ENCODE measurements around the gene PCED1B. TPM values are rescaled to one million over a fixed set of nuclear protein-coding genes. Genes with fewer than 3 reads are reported as not detected.

Gene PCED1B
- total RNA-seq, 1 experiment from 2014 or later: 0.86 TPM

DNA sequence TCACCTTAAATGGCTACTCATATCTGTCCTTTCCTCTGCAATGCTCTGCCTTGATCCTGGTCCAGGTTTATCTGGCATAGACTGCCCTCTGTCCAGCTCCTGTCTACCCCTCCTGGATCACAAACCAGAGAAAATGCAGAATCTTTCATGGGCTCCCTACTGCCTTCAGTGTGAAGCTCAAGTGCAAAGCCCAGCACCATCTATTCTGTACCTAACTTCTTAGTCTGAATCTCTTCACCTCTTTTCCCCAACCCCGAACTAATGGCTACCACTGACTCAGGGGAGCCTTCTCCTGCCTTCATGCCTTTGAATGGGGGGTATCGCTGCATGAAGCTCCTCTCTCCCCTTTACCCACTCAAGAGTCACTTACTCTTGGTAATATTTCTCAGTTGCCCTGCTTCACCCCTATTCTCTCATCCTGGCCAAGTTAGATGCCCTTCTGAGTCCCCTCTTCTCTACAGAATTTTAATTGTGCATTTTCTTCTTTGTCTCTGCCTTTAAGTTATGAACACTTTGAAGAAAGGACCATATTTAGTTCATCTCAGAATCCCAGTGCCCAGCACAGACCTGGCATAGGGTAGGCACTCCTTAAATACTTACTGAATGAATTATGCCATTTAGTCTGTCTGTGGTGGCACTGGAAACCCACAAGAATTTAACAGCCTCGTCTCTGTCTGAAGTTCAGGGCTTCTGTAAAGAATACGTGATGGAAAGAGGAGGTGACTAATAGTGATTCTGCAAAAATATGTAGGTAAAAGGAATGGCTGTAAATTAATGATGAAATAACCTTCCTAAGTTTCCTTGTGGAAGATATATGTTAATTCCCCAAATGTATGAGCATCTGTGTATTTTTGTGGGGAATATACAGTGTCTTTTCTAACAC lies 191.6 kb downstream of the PCED1B start:
- Histone ChIP-seq H3K79me2 (ENCODE audit: insufficient read depth, low read length) (no peaks in the 10 kb centered on the region), H3K9me2 (ENCODE audit: insufficient read depth) (no peaks in the 10 kb centered on the region), H3K9ac (ENCODE audit: low read length) (0 out of 2 replicates have a peak overlapping the region, but pooled peaks have one; percentile 16), H4K20me1 (ENCODE audit: insufficient read depth) (no peaks in the 10 kb centered on the region), H3K4me3 (replicated peaks in 1 of 2; ENCODE audit: low read depth in 1 of 2, low read length in 2 of 2) (peak overlapping the region in 1 of 2 experiments; percentile 1; a peak in 1 of 4 replicates), H3K36me3 (ENCODE audit: control insufficient read depth in 1 of 2, insufficient read depth in 2 of 2, low read length in 2 of 2) (no peaks in the 10 kb centered on the region), H3K27ac (ENCODE audit: low read depth, low read length) (peak overlapping the region; percentile 4; the same call in 1 of the 2 replicates), H3K4me1 (ENCODE audit: control insufficient read depth in 1 of 2, insufficient read depth in 2 of 2, low read length in 2 of 2) (peaks cover 7 to 26% of the 10 kb centered on the region in 2 experiments), H3K4me2 (ENCODE audit: low read length) (peak overlapping the region; percentile 51), H3K9me3 (ENCODE audit: control insufficient read depth in 1 of 2, insufficient read depth in 1 of 2, low read depth in 1 of 2, low read length in 2 of 2) (no peaks in the 10 kb centered on the region), H3K27me3 (ENCODE audit: insufficient read depth, low read length) (no peaks in the 10 kb centered on the region), H2AFZ (ENCODE audit: low read depth, low read length, poor library complexity, severe bottlenecking) (peak overlapping the region; percentile 10)
- peak; percentile 95 for ATAC-seq
- POLR2A ChIA-PET: no interaction called here
- CTCF ChIA-PET: no interaction called here
- intact Hi-C loops (cut with micrococcal nuclease): no loop called here
- DNase-seq (ENCODE audit: low read depth, low spot score): peak; percentile 84
- RAD21 ChIA-PET (ENCODE audit: low non-redundant PET in 1 of 2, low total read pairs in 2 of 2, uncharacterized antibody in 2 of 2, unreplicated experiment in 2 of 2): no interaction called here
- BruUV-seq (replicated peaks): no TSS peak
- TF ChIP-seq YY1 (IDR thresholded peaks at IDR 0.05; ENCODE audit: extremely low read depth, insufficient replicate concordance, low read depth, low read length) (peak; percentile 41), SIN3A (IDR thresholded peaks at IDR 0.05; ENCODE audit: low read depth) (no peak), POLR2A (IDR thresholded peaks at IDR 0.05; ENCODE audit: borderline replicate concordance, extremely low read depth, insufficient read depth, insufficient read length) (no peak), EZH2 (IDR thresholded peaks at IDR 0.05) (no peak), RAD21 (IDR thresholded peaks at IDR 0.05; ENCODE audit: low read depth) (peak; percentile 30; the same call in 1 of the 2 replicates), FOSL1 (IDR thresholded peaks at IDR 0.05; ENCODE audit: low read depth) (peak; percentile 92), JUND (IDR thresholded peaks at IDR 0.05) (peak; percentile 90), SRF (IDR thresholded peaks at IDR 0.05; ENCODE audit: low read depth) (peak; percentile 57; the same call in 1 of the 2 replicates), EGR1 (IDR thresholded peaks at IDR 0.05; ENCODE audit: low read depth) (no peak), TCF7L2 (IDR thresholded peaks at IDR 0.05; ENCODE audit: borderline replicate concordance, extremely low read depth, insufficient read depth, insufficient read length) (peak; percentile 21), CBX3 (IDR thresholded peaks at IDR 0.05; ENCODE audit: low read depth) (peak; percentile 82), ELF1 (IDR thresholded peaks at IDR 0.05; ENCODE audit: borderline replicate concordance, low read depth) (no peak), SP1 (IDR thresholded peaks at IDR 0.05; ENCODE audit: low read depth) (peak; percentile 91), POLR2AphosphoS5 (IDR thresholded peaks at IDR 0.05; ENCODE audit: low read depth, low read length) (no peak), ZFX (IDR thresholded peaks at IDR 0.05) (no peak)
- TF ChIP-seq, protein P1, sequence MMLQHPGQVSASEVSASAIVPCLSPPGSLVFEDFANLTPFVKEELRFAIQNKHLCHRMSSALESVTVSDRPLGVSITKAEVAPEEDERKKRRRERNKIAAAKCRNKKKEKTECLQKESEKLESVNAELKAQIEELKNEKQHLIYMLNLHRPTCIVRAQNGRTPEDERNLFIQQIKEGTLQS (IDR thresholded peaks at IDR 0.05): peak; percentile 19; the same call in 1 of the 2 replicates
- TF ChIP-seq, protein P2, sequence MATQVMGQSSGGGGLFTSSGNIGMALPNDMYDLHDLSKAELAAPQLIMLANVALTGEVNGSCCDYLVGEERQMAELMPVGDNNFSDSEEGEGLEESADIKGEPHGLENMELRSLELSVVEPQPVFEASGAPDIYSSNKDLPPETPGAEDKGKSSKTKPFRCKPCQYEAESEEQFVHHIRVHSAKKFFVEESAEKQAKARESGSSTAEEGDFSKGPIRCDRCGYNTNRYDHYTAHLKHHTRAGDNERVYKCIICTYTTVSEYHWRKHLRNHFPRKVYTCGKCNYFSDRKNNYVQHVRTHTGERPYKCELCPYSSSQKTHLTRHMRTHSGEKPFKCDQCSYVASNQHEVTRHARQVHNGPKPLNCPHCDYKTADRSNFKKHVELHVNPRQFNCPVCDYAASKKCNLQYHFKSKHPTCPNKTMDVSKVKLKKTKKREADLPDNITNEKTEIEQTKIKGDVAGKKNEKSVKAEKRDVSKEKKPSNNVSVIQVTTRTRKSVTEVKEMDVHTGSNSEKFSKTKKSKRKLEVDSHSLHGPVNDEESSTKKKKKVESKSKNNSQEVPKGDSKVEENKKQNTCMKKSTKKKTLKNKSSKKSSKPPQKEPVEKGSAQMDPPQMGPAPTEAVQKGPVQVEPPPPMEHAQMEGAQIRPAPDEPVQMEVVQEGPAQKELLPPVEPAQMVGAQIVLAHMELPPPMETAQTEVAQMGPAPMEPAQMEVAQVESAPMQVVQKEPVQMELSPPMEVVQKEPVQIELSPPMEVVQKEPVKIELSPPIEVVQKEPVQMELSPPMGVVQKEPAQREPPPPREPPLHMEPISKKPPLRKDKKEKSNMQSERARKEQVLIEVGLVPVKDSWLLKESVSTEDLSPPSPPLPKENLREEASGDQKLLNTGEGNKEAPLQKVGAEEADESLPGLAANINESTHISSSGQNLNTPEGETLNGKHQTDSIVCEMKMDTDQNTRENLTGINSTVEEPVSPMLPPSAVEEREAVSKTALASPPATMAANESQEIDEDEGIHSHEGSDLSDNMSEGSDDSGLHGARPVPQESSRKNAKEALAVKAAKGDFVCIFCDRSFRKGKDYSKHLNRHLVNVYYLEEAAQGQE (IDR thresholded peaks at IDR 0.05; ENCODE audit: low read depth): no peak
- TF ChIP-seq, protein P3, sequence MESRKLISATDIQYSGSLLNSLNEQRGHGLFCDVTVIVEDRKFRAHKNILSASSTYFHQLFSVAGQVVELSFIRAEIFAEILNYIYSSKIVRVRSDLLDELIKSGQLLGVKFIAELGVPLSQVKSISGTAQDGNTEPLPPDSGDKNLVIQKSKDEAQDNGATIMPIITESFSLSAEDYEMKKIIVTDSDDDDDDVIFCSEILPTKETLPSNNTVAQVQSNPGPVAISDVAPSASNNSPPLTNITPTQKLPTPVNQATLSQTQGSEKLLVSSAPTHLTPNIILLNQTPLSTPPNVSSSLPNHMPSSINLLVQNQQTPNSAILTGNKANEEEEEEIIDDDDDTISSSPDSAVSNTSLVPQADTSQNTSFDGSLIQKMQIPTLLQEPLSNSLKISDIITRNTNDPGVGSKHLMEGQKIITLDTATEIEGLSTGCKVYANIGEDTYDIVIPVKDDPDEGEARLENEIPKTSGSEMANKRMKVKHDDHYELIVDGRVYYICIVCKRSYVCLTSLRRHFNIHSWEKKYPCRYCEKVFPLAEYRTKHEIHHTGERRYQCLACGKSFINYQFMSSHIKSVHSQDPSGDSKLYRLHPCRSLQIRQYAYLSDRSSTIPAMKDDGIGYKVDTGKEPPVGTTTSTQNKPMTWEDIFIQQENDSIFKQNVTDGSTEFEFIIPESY (IDR thresholded peaks at IDR 0.05; ENCODE audit: extremely low read depth, insufficient replicate concordance, low read length): peak; percentile 48
- TF ChIP-seq, protein P4, sequence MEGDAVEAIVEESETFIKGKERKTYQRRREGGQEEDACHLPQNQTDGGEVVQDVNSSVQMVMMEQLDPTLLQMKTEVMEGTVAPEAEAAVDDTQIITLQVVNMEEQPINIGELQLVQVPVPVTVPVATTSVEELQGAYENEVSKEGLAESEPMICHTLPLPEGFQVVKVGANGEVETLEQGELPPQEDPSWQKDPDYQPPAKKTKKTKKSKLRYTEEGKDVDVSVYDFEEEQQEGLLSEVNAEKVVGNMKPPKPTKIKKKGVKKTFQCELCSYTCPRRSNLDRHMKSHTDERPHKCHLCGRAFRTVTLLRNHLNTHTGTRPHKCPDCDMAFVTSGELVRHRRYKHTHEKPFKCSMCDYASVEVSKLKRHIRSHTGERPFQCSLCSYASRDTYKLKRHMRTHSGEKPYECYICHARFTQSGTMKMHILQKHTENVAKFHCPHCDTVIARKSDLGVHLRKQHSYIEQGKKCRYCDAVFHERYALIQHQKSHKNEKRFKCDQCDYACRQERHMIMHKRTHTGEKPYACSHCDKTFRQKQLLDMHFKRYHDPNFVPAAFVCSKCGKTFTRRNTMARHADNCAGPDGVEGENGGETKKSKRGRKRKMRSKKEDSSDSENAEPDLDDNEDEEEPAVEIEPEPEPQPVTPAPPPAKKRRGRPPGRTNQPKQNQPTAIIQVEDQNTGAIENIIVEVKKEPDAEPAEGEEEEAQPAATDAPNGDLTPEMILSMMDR (IDR thresholded peaks at IDR 0.05 in 2 of 3, conservative IDR thresholded peaks at IDR 0.05 in 1 of 3; ENCODE audit: borderline replicate concordance in 1 of 3, insufficient read depth in 1 of 3, low read depth in 2 of 3, low read length in 2 of 3): no peak

Data from HCT116 (cell line).